HG02885 (cell line): ENCODE measurements around the gene USP6NL.

Experiments
- ATAC-seq: cut with Tn5 transposase; IDR thresholded peaks from one replicate; pipeline ENCODE4 v1.9.1; 2021; ENCODE audit warnings: mild to moderate bottlenecking; ENCODE audit not compliant: unreplicated experiment, poor library complexity

USP6NL gene

DNA sequence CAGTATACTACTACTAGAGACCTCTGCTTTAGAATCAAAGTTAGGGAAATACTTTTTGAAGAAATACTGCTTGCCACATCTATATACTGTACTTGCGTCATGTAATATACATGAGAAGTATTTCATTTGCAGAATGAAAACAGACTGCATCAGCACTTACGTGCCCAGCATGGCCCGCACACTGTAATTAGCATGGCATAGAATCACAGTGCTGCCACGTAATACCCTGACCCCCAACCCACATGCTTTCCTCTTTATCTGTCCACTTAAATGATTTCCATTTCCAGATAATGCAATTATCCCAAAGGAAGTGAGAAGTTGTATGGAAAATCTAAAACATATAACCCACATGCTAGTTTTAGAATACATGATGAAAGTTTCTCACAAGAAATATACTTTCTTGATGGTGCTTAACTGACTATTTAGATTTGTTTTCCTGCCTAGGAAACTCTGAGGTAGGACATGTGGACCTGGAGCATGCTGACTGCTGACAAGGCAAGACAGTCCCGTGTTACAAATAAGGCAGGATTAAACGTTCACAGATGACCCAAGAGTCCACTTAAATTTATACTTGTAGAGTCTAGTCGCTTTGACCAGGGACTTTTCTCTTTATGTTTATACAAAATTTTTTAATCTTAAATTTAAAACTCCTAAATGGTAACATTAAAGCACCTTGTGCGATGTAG, 12.6 kb downstream of the USP6NL start:
- ATAC-seq: no peak

DNA sequence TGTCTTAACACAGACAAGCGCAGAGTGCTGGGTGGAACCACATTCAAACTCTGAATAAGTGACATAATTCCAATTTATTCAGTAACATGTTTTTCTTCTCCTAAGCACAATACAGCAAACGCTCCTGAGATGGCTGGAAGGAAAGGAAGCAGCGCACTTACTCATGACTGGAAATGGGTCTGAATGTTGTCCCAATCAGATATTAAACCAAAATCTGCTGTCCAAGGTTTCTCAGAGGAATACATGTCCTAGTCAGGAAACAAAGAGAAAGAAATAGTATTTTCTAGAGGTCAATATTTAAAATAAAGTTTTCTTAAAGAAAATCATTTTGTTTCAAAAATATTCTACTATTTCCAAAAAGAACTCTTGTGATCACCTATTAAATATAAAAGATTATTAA, 14.0 kb downstream of the USP6NL start:
- no peak for ATAC-seq

DNA sequence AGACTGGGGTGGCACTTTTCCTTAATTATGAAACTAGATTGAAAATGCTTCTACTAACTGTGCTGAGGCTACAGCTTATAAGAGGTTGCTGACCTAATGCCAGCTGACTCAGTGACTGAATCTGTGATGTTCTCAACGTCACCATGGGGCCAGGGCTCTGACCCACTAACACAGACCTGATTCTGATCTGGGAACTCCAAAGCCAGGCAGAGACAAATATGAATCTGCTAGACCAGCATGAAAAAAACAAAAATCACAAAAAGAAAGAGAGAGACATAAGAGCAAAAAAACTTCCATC, 16.1 kb downstream of the USP6NL start:
- ATAC-seq: no peak

DNA sequence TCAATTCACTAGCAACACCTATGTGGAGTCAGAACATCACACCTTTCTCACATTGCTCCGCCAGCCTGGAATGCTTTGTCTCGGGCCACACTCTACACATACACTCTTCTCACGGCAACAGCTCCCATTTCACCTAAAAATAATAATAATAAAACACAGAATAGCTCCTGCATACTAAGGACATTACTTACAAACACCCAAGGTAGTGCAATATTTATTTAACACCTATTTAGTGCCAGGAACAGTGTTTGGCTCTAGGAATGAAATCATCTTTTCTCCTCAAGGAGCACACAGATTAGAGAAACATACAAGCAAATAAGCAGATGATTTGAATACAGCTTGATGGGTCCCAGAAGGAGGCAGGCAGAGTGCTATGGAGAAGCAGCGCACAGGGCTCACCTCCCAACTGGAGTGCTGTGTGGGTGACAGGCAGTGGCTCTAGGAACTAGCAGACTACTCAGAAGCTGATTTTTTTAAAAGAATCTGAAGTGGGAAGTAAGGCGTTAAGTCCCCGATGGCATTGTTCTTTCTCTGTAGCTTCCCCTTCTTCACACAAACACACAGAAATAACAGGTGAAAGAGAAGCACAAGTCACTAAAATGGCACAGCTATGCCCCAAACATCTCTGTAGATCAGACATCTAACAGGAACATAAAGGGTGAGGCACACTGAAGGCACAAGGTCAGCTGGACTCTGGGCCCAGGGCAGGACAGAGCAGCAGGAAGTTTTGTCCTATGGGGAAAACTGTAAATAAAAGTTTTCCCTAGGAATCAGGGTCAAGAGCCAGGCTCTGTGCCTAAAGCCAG, 16.7 kb downstream of the USP6NL start:
- no peak for ATAC-seq

DNA sequence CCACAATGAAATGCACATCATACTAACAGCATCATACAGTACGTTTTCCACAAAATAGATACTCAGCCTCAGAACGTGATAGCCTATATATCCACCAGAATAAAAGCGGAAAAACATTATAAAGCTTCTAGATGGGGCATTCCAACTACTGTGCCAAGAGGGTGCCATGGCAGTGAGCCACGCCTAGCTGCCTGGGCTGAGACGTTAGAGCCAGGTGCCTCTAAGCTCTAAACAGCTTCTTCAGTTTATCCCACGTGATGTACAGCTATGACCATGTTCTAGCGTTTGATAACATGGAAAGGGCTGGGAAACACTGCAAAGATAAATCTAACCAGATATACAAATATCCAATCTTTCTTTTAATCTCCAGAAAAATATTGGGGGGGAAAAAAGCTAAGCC, 17.8 kb downstream of the USP6NL start:
- ATAC-seq: no peak

DNA sequence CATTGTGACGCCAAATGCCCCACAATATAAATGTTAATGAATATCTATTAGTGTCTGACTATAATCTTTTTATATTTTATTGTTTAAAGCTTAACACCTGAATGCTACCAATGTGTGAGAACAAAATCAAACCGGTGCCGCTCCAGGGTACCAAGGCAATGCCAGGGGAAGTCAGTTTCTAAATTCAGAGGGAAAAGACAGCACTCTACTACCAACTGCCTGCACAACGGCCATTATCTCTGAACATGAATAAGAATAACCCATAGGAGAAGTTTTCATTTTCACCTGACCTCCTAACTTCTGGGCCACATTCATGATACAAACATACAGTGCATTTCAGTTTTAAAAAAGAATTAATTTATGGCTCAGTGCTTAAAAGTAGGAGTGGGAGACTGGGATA, 21.7 kb downstream of the USP6NL start:
- no peak for ATAC-seq

DNA sequence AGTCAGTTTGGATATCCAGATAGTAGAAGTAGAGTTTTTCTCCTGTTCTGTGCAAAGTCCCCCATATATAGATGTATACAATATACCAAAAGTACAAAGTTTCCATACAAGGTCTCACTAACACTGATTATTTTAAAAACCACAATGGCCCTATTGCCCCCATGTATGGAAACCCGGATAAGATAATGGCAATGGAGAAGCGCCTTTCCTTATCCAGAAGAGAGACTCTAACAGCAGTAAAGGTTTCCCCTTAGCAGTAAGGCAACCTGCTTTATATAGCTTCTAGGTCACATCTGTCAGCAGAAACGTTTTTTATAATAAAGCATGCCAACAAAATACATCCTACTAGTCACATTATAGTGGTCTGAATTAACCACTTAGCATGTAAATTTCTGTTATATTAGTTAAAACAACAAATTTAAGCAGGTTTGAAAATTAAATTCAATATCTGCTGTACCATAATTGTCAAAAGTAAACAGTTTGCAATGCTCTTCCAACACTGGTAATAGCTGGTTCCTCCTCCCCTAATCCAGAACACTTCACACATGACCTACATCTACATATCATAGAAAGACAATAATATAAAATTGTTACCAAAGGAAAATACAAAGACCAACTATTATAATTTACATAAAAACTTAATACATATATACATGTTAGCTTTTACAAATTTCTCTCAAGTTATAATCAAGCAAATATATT, 22.4 kb downstream of the USP6NL start:
- no peak for ATAC-seq

DNA sequence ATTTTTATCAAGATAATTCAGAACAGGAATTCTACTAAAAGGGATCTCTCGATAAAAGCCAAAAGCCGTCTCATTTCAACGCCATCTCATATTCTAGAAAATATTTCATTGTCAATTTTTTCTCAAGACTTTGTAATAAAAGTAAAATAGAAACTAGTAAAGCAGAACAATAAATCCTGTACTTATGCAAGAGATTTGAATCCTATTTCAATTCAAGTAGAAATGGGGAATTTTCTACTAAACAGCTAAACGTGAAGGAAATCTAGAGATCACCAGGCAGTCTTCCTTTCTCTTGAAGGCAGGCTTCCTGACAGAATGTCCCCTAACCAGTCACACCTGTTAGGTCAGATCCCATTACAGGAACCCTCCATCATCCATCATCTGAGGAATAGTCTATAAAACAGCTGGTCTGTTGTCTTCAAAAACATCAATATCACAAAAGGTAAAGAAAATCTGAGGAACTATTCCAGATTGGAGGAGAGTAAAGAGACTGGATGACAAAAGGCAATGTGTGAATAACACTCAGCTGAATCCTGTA, 23.7 kb downstream of the USP6NL start:
- no peak for ATAC-seq

DNA sequence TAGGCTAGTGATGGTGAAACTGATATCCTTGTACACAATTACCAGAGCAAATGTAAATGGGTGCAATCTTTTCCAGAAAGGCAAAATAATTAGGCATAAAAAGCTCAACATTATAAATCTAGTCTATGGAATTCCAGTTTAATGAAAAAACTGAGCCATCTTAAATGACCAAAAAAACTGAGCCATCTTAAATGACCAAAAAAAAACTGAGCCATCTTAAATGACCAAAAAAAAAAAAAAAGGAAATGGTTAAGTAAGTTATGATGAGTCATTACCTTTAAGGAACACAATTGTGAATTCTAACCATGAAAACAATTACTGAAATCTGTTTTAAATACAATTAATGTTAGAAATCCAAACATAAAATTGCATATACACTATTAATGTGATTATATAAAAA, 25.3 kb downstream of the USP6NL start:
- ATAC-seq: no peak

DNA sequence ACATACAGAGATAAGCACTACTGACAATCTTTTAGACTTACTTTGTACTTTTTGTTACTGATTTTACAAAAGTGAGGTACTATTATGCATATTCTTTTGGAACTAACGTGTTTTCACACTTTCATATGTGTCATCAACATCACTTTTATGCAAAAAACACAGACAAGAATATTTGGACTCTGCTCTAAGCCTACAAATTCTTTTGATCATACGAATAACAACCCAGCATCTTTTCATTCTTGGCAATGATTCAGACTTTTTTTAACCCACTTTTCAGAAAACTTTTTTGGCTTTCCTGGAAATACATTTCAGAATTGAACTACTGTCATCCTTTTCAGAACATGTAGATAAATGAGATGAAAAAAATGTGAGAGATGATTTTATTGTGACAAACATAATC, 30.2 kb downstream of the USP6NL start:
- no peak for ATAC-seq

DNA sequence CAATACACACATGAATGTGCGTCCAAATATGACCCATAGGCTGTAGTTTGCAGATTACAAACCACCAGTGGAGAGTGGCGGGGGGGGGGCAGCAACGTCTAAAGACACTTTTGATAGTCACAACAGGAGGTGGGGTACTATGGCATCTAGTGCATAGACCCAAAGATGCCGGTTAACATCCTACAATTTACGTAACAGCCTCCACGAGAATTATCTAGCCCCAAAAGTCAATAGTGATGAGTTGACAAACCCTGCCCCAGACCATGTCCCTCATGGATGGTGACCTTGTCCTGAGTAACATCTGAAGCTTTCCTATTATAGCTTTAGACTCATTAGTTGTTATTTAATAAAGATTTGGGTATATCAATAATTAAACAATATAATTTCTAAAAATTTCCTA, 31.6 kb downstream of the USP6NL start:
- no peak for ATAC-seq

DNA sequence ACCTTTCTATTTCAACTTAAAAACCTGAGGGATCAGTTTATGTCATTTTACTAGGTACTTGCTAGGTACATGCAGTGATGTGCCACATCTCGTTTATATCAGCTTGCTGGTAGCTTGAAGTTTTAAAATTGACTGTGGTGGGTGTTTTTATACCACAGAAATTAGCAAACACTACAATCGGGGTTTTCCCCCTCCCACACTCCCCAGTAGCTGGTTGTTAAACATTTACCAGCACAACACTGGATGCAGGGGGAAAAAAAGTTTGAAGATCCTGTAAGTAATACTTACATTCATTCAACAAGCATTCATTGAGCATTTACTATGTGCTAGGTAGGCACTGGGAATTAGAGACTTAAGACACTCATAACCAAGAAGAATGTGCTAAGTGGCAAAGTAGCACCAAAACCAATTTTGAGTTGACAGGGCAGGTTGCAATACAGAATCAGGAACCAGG, 32.6 kb downstream of the USP6NL start:
- peak; percentile 72 for ATAC-seq

DNA sequence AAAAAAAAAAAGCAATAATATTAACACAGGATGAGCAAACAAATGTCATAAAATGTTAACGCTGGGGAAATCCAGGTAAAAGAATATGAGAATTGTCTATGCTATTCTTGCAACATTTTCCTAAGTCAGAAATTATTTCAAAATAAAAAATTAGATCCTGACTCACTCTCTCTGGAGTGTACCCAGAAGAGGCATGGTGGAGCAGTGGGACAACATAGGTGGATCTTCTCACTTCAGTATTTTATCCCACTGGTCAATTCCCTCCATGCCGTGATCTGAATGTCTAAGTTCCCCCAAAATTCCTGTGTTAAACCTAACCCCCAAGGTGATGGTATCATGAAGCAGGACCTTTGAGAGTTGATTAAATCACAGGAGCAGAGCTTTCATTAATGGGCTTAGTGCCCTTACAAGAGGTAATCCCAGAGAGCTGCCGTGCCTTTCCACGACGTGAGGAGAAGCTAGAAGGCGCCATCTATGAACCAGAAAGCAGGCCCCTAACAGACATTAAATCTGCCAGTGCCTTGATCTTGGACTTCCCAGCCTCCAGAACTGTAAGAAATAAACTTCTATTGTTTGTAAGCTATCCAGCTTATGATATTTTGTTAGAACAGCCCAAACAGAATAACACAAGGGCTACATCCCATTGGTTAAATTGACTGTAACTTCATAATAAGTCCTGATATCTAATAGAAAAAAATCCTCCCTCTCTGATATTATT, 35.2 kb downstream of the USP6NL start:
- no peak for ATAC-seq

DNA sequence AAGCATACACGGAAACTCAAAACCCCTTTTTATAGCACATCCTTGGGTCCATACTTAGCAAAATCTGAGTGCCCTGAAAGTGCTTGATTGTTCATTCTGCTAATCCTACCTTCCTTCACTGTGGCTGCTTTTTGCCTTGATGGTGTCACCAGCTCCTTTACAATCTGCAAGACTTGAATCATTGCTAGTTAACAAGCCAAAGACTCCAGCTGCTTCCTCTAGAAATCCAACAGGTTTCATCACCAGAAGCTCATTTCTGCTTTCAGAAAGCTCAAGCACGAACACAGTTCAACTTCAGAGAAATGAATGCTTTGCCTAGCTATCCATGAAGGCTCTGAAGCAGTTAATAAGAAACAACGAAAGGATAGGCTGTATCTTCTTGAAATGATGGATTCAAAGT, 38.0 kb downstream of the USP6NL start:
- peak; percentile 58 for ATAC-seq

DNA sequence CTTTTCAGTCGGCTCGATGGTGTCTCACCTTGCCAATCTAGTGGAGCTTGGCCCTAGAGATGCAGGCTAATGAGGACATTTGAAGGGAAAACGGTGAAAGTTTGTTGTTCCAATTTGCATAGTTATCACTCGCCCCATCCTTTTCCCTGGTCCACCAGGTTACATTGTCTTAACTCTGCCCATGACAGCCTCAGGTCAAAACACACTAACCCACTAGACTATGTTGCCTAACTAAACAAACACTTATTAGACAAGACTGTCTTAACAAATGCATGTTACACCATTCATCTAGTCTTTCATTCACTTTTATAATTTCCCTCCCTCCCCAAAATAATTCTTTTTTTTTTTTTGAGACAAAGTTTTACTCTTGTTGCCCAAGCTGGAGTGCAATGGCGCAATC, 40.7 kb downstream of the USP6NL start:
- ATAC-seq: no peak

DNA sequence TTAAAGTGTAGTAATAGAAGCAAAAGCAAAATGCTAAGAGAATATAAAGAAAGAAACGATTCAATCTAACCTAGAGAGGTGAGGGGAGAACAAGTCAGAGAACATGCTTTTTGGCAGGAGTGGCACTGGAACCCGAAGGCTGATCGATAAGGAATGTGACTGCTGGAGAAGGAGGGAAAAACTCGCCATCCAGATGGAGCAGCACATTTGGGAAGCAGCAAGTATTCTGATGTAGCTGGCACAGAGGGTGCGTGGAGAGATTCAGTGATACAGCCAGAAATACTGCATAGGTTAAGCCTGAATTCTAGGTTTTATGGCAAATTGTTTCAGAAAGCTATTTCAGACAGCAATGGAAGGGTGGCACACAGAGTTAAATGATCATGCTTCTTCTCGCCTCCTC, 42.0 kb downstream of the USP6NL start:
- no peak for ATAC-seq

DNA sequence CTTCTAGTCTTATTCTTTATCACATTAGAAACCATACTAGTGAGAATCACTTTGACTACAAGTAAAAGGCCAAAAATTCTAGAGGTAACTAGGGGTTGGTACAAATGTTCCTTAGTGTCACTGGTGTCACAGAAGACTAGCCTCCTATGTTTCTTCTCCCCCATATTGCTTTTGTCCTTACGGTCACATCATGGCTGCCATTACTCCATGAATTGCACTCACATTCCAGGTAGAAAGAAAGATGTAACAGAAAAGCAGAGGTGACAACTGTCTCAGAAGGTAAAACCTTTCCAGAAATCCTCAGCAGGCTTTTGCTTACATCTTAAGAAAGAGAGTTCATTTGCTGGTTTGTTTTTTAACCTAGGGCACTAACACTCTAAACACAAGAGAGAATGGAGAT, 42.9 kb downstream of the USP6NL start:
- no peak for ATAC-seq

DNA sequence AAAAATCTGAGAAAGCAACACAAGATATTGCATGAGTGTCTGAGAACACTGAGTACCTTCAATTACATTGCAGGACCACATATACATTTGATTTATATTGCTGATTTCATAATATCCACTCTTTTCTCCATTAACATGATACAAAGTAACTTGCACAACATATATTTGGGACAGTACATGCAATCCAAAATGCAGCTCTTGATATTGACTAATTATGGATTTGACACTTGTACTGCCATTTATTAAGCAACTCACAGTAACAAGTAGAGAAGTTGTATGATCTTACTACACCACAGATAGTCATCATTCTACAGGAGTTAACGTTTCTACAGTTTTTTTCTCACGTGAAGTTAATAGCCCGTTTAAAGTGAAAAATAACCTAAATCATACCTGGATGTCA, 46.7 kb downstream of the USP6NL start:
- ATAC-seq: no peak

DNA sequence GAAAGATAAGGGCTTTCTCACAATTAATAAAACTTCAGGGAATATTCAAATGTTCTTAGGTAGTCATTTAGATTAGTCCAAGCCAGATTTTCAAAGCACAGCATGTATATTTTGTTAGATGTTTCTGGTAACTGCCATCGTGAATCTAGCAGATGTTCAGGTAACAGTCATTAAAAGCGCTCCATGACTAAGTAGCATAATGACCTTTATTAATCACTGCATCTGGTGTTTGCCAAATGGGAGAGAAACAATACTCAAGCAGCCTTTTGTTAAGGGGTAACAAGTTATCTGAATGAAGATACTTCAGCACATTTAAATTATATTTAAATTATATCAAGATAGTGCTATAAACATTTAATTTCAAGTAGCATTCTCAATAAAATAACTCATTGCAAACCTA, 47.5 kb downstream of the USP6NL start:
- no peak for ATAC-seq

DNA sequence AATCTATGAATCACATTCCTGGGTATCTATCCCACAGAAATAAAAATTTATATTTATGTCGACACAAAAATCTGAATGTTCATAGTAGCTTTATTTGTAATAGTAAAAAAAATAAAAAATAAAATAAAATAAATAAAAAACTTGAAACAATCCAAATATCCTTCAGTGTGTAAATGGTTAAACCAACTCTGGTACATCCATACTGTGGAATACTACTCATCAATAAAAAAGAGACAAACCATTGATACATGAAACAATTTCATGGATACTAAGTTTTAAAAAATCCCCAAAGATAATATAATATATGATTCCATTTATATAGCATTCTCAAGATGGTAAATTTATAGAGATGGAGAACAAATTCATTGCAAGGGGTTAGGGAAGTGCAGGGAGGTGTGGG, 48.6 kb downstream of the USP6NL start:
- ATAC-seq: no peak
